ENCODE data around the gene PRAMEF25.
"Not testable (repeated sequence)": the region's sequence is repeated elsewhere in the genome, so short reads cannot be mapped to it uniquely, and the experiment has no call there.

- TF ChIP-seq CTCF, POLR2A, POLR2AphosphoS5, EP300 (IDR thresholded peaks at IDR 0.05): not testable (repeated sequence)
Measured at GRCh38 chr1:13070474-13070873, at the start of gene PRAMEF25.

Data from stomach (tissue), 4 donors.